Choroid plexus epithelial cell (primary cell): ENCODE data around the gene GEMIN2.
A peak's percentile ranks its signal among the peaks of the same experiment; 100 is the strongest.
"Not testable (repeated sequence)": the region's sequence is repeated elsewhere in the genome, so short reads cannot be mapped to it uniquely, and the experiment has no call there.

Experiments used
- DNase-seq: peaks from one replicate; pipeline ENCODE4 v3.0.0-alpha.2; 2010; ENCODE audit warnings: low read depth
- H3K4me3 ChIP-seq: 2 replicates; pipeline ENCODE4 v1.5.1; 2011; ENCODE audit warnings: low read depth, mild to moderate bottlenecking, control low read depth, low read length, moderate library complexity
- CTCF ChIP-seq: conservative IDR thresholded peaks from 2 replicates; pipeline ENCODE4 v1.5.1; 2011; ENCODE audit warnings: low read depth, mild to moderate bottlenecking, control low read depth, inconsistent platforms, low read length, moderate library complexity

GEMIN2 gene

GRCh38 chr14:39087493-39087892 is 26.6 kb upstream of the GEMIN2 start:
- no peak for TF ChIP-seq CTCF
- H3K4me3 ChIP-seq, result no peak overlapping the region
- DNase-seq, result no peak

- no peak for DNase-seq
- H3K4me3 ChIP-seq, result no peak overlapping the region
- TF ChIP-seq CTCF, result no peak
Observed at GRCh38 chr14:39090548-39091111, 23.5 kb upstream of the GEMIN2 start.

GRCh38 chr14:39091716-39092115 is 22.4 kb upstream of the GEMIN2 start:
- no peak overlapping the region for H3K4me3 ChIP-seq
- DNase-seq, result no peak
- no peak for TF ChIP-seq CTCF

GRCh38 chr14:39094515-39094914 is 19.6 kb upstream of the GEMIN2 start:
- TF ChIP-seq CTCF, result no peak
- DNase-seq, result no peak
- no peak overlapping the region for H3K4me3 ChIP-seq

GRCh38 chr14:39097159-39097558 is 17.0 kb upstream of the GEMIN2 start:
- DNase-seq, result peak; percentile 75
- H3K4me3 ChIP-seq, result no peak overlapping the region
- no peak for TF ChIP-seq CTCF

- not testable (repeated sequence) for DNase-seq, H3K4me3 ChIP-seq
Observed at GRCh38 chr14:39099215-39099614, 14.9 kb upstream of the GEMIN2 start.

- no peak for TF ChIP-seq CTCF
- H3K4me3 ChIP-seq, result no peak overlapping the region
- no peak for DNase-seq
Observed at GRCh38 chr14:39099748-39100147, 14.4 kb upstream of the GEMIN2 start.
